Thyroid gland (tissue), 4 donors: ENCODE data around the gene PDE11A. TPM values are rescaled to one million over a fixed set of nuclear protein-coding genes. Genes with fewer than 3 reads are reported as not detected.
A peak's percentile ranks its signal among the peaks of the same experiment; 100 is the strongest.

Experiments
- DNase-seq, 2 donors: peaks; one replicate each; pipeline ENCODE4 v3.0.0-alpha.2; 2019
- H3K27ac ChIP-seq, 3 donors: fragments of 200-600 bp; sonication (generic); 1 replicate in 2 of 3; 2 replicates in 1 of 3; pipeline ENCODE4 v1.5.1; 2016 to 2019; ENCODE audit warnings: mild to moderate bottlenecking in 1 of 3, moderate library complexity in 1 of 3
- H3K27me3 ChIP-seq: fragments of 200-600 bp; sonication (generic); one replicate; pipeline ENCODE4 v1.5.1; 2019
- H3K36me3 ChIP-seq, 2 donors: fragments of 200-600 bp; sonication (generic); one replicate each; pipeline ENCODE4 v1.5.1; 2016 to 2019
- H3K4me1 ChIP-seq, 2 donors: fragments of 200-600 bp; sonication (generic); one replicate each; pipeline ENCODE4 v1.5.1; 2017 to 2019
- H3K4me3 ChIP-seq, 3 donors: fragments of 200-600 bp; sonication (generic); replicated peaks in 1 of 3; 1 replicate in 2 of 3; 2 replicates in 1 of 3; pipeline ENCODE4 v1.5.1; 2016; ENCODE audit warnings: mild to moderate bottlenecking in 1 of 3
- H3K9me3 ChIP-seq: fragments of 200-600 bp; sonication (generic); one replicate; pipeline ENCODE4 v1.5.1; 2017
- CTCF ChIP-seq, 6 experiments: fragments of 200-600 bp in 3 of 6; fragments of 450-650 bp in 3 of 6; sonication (generic) in 3 of 6; IDR thresholded peaks; one replicate each; pipeline ENCODE4 v1.5.1; 2016 to 2019; ENCODE audit warnings: antibody characterized with exemption in 6 of 6, mild to moderate bottlenecking in 2 of 6, inconsistent platforms in 1 of 6, moderate library complexity in 1 of 6
- POLR2A ChIP-seq, 2 donors: fragments of 450-650 bp; IDR thresholded peaks; one replicate each; pipeline ENCODE4 v1.6.1; 2017; ENCODE audit warnings: antibody characterized with exemption in 2 of 2, mild to moderate bottlenecking in 2 of 2, moderate library complexity in 1 of 2
- WGBS, 2 donors: methylation state at CpG; one replicate each; pipeline ENCODE4 v1.1.5; 2017; 5-methylcytosine and 5-hydroxymethylcytosine counted together
- intact Hi-C: fragments of 100-400 bp; cut with DNase I; formaldehyde crosslinking; loops from one replicate; pipeline ENCODE4 v1.15.1; 2023
- total RNA-seq, 4 donors: library from RNA; depleted of rRNA; stranded (reverse); fragments of >200 nt; gene quantifications; one replicate each; pipeline ENCODE4 v1.2.3, GENCODE V29; 2016

The PDE11A gene
- total RNA-seq, 4 donors from 2014 or later, result 2.2 to 4.0 (median 3.0) TPM

- Histone ChIP-seq H3K36me3 (no peaks in the 10 kb centered on the region), H3K4me3 (no peak overlapping the region), H3K4me1 (peaks cover 4 to 5% of the 10 kb centered on the region in 2 donors), H3K27ac (no peak overlapping the region), H3K9me3 (no peaks in the 10 kb centered on the region), H3K27me3 (no peaks in the 10 kb centered on the region)
- TF ChIP-seq POLR2A (IDR thresholded peaks at IDR 0.05) (no peak), CTCF (IDR thresholded peaks at IDR 0.05) (no peak)
- intact Hi-C loops, result no loop called here
- no peak for DNase-seq
- 49 to 64% methylated on average over 4 of the region's 4 CpGs for WGBS, 2 donors
These were observed 318.1 kb downstream of the PDE11A start for GRCh38 chr2:177754492-177754873.

GRCh38 chr2:177753682-177754491, 318.7 kb downstream of the PDE11A start:
- TF ChIP-seq CTCF (IDR thresholded peaks at IDR 0.05) (no peak), POLR2A (IDR thresholded peaks at IDR 0.05) (no peak)
- Histone ChIP-seq H3K27ac (no peak overlapping the region), H3K36me3 (no peaks in the 10 kb centered on the region), H3K4me3 (no peak overlapping the region), H3K27me3 (no peaks in the 10 kb centered on the region), H3K4me1 (peaks cover 4 to 5% of the 10 kb centered on the region in 2 donors), H3K9me3 (no peaks in the 10 kb centered on the region)
- peak; percentile 5 to 8 for DNase-seq
- intact Hi-C loops, result no loop called here
- WGBS, 2 donors, result 63 to 64% methylated on average over 5 of the region's 5 CpGs

GRCh38 chr2:177748360-177748759, 324.2 kb downstream of the PDE11A start:
- Histone ChIP-seq H3K4me1 (no peaks in the 10 kb centered on the region), H3K36me3 (no peaks in the 10 kb centered on the region), H3K27ac (no peak overlapping the region), H3K4me3 (no peak overlapping the region), H3K27me3 (no peaks in the 10 kb centered on the region), H3K9me3 (no peaks in the 10 kb centered on the region)
- WGBS, 2 donors, result 91 to 92% methylated on average over 3 of the region's 3 CpGs
- DNase-seq, result no peak
- TF ChIP-seq POLR2A (IDR thresholded peaks at IDR 0.05), result no peak
- no peak for TF ChIP-seq CTCF (IDR thresholded peaks at IDR 0.05)
- intact Hi-C loops, result no loop called here

- H3K27ac ChIP-seq, result no peak overlapping the region
- WGBS, 2 donors, result 88 to 92% methylated on average over 4 of the region's 4 CpGs
- H3K36me3 ChIP-seq, result no peaks in the 10 kb centered on the region
- H3K4me3 ChIP-seq, result no peak overlapping the region
- H3K27me3 ChIP-seq, result no peaks in the 10 kb centered on the region
- intact Hi-C loops, result no loop called here
- no peaks in the 10 kb centered on the region for H3K9me3 ChIP-seq
- no peaks in the 10 kb centered on the region for H3K4me1 ChIP-seq
- DNase-seq, result no peak
- TF ChIP-seq CTCF (IDR thresholded peaks at IDR 0.05), result no peak
- no peak for TF ChIP-seq POLR2A (IDR thresholded peaks at IDR 0.05)
These were observed 325.2 kb downstream of the PDE11A start for GRCh38 chr2:177747384-177747783.

GRCh38 chr2:177746358-177746757, 326.2 kb downstream of the PDE11A start:
- TF ChIP-seq CTCF (IDR thresholded peaks at IDR 0.05) (no peak), POLR2A (IDR thresholded peaks at IDR 0.05) (no peak)
- Histone ChIP-seq H3K4me3 (no peak overlapping the region), H3K4me1 (no peaks in the 10 kb centered on the region), H3K9me3 (no peaks in the 10 kb centered on the region), H3K36me3 (no peaks in the 10 kb centered on the region), H3K27ac (no peak overlapping the region), H3K27me3 (no peaks in the 10 kb centered on the region)
- WGBS, 2 donors, result 67 to 72% methylated on average over 2 of the region's 2 CpGs
- no peak for DNase-seq
- intact Hi-C loops, result no loop called here
